Astrocyte (in vitro differentiated cells and primary cell): ENCODE results near the gene NRIP2. TPM values are rescaled to one million over a fixed set of nuclear protein-coding genes. Genes with fewer than 3 reads are reported as not detected.

Experiments used
- DNase-seq: peaks from one replicate; pipeline ENCODE4 v3.0.0-alpha.2; 2010; ENCODE audit warnings: low read depth
- FAIRE-seq: peaks from 2 replicates; lab custom pipeline; 2011; peaks lifted over from hg19 to GRCh38; lab: Jason Lieb, UNC
- H2AFZ ChIP-seq: 2 replicates; pipeline ENCODE4 v1.6.0; 2012; ENCODE audit warnings: low read depth, low read length, inconsistent platforms
- H3K27ac ChIP-seq: 2 replicates; pipeline ENCODE4 v1.5.1; 2011; ENCODE audit warnings: low read depth, low read length, inconsistent platforms
- H3K27me3 ChIP-seq: 2 replicates; pipeline ENCODE4 v1.6.0; 2011; ENCODE audit warnings: low read length, inconsistent platforms; ENCODE audit not compliant: insufficient read depth
- H3K36me3 ChIP-seq: 2 replicates; pipeline ENCODE4 v1.5.1; 2011; ENCODE audit warnings: low read length, inconsistent platforms; ENCODE audit not compliant: insufficient read depth
- H3K4me1 ChIP-seq: 2 replicates; pipeline ENCODE4 v1.5.1; 2011; ENCODE audit warnings: low read length, inconsistent platforms; ENCODE audit not compliant: insufficient read depth
- H3K4me2 ChIP-seq: 2 replicates; pipeline ENCODE4 v1.6.0; 2012; ENCODE audit warnings: low read length, inconsistent platforms
- H3K4me3 ChIP-seq: 2 replicates; pipeline ENCODE4 v1.5.1; 2011; ENCODE audit warnings: low read depth, mild to moderate bottlenecking, low read length, inconsistent platforms; ENCODE audit not compliant: insufficient read depth
- H3K79me2 ChIP-seq: 2 replicates; pipeline ENCODE4 v1.6.0; 2012; ENCODE audit warnings: mild to moderate bottlenecking, low read length, inconsistent platforms; ENCODE audit not compliant: insufficient read depth
- H3K9ac ChIP-seq: 2 replicates; pipeline ENCODE4 v1.6.0; 2012; ENCODE audit warnings: mild to moderate bottlenecking, low read length, inconsistent platforms
- H3K9me3 ChIP-seq: 2 replicates; pipeline ENCODE4 v1.5.1; 2012; ENCODE audit warnings: low read depth, mild to moderate bottlenecking, low read length, inconsistent platforms; ENCODE audit not compliant: insufficient read depth
- H4K20me1 ChIP-seq: 2 replicates; pipeline ENCODE4 v1.6.0; 2012; ENCODE audit warnings: low read length, inconsistent platforms; ENCODE audit not compliant: insufficient read depth
- H3K27ac Mint-ChIP-seq: one replicate; pipeline ENCODE4 v1.8.0; 2021; ENCODE audit warnings: mild to moderate bottlenecking, mixed read lengths; ENCODE audit not compliant: unreplicated experiment
- H3K27me3 Mint-ChIP-seq: one replicate; pipeline ENCODE4 v1.8.0; 2021; ENCODE audit warnings: low read depth, mixed read lengths; ENCODE audit not compliant: unreplicated experiment
- H3K36me3 Mint-ChIP-seq: one replicate; pipeline ENCODE4 v1.8.0; 2021; ENCODE audit warnings: low read depth, mixed read lengths; ENCODE audit not compliant: unreplicated experiment
- H3K4me1 Mint-ChIP-seq: one replicate; pipeline ENCODE4 v1.8.0; 2021; ENCODE audit warnings: low read depth, mixed read lengths; ENCODE audit not compliant: unreplicated experiment
- H3K4me3 Mint-ChIP-seq: one replicate; pipeline ENCODE4 v1.8.0; 2021; ENCODE audit warnings: mild to moderate bottlenecking, moderate library complexity, mixed read lengths; ENCODE audit not compliant: unreplicated experiment
- H3K9me3 Mint-ChIP-seq: one replicate; pipeline ENCODE4 v1.8.0; 2021; ENCODE audit warnings: mild to moderate bottlenecking, mixed read lengths; ENCODE audit not compliant: unreplicated experiment
- EZH2 ChIP-seq: IDR thresholded peaks from 2 replicates; pipeline ENCODE4 v1.6.1; 2012; ENCODE audit warnings: mild to moderate bottlenecking, low read length, inconsistent platforms; ENCODE audit not compliant: insufficient read depth
- total RNA-seq: library from RNA; stranded (reverse); gene quantifications from 2 replicates; pipeline ENCODE4 v1.2.1, GENCODE V29; 2021
- TF ChIP-seq, protein P1 (sequence below): IDR thresholded peaks from 2 replicates; pipeline ENCODE4 v1.5.1; 2011; ENCODE audit warnings: low read depth, mild to moderate bottlenecking, inconsistent platforms, low read length, moderate library complexity; ENCODE audit not compliant: insufficient read depth

NRIP2 gene
- total RNA-seq, 1 donor from 2014 or later, result not detected

DNA sequence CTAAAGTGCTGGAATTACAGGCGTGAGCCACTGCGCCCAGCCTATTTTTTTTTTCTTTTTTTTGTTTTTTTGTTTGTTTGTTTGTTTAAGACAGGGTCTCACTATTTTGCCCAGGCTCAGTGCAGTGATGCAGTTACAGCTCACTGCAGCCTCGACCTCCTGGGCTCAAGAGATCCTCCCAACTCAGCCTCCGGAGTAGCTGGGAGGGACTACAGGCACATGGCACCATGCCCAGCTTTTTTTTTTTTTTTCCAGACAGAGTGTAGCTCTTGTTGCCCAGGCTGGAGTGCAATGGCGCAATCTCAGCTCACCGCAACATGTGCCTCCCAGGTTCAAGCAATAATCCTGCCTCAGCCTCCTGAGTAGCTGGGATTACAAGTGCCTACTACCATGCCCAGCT lies 28.1 kb downstream of the NRIP2 start:
- Histone ChIP-seq H3K79me2 (no peaks in the 10 kb centered on the region), H3K36me3 (peaks cover 25% of the 10 kb centered on the region), H4K20me1 (peaks cover 5% of the 10 kb centered on the region), H3K4me2 (no peak overlapping the region), H3K9me3 (no peaks in the 10 kb centered on the region), H3K27ac (no peak overlapping the region), H3K4me1 (peaks cover 10% of the 10 kb centered on the region), H2AFZ (no peak overlapping the region), H3K4me3 (no peak overlapping the region), H3K9ac (no peak overlapping the region), H3K27me3 (no peaks in the 10 kb centered on the region)
- TF ChIP-seq EZH2, result no peak
- TF ChIP-seq, protein P1, sequence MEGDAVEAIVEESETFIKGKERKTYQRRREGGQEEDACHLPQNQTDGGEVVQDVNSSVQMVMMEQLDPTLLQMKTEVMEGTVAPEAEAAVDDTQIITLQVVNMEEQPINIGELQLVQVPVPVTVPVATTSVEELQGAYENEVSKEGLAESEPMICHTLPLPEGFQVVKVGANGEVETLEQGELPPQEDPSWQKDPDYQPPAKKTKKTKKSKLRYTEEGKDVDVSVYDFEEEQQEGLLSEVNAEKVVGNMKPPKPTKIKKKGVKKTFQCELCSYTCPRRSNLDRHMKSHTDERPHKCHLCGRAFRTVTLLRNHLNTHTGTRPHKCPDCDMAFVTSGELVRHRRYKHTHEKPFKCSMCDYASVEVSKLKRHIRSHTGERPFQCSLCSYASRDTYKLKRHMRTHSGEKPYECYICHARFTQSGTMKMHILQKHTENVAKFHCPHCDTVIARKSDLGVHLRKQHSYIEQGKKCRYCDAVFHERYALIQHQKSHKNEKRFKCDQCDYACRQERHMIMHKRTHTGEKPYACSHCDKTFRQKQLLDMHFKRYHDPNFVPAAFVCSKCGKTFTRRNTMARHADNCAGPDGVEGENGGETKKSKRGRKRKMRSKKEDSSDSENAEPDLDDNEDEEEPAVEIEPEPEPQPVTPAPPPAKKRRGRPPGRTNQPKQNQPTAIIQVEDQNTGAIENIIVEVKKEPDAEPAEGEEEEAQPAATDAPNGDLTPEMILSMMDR, result no peak
- H3K36me3 Mint-ChIP-seq, result peaks cover 14% of the 10 kb centered on the region
- FAIRE-seq (no peak), DNase-seq (no peak)
- H3K4me3 Mint-ChIP-seq, result no peak overlapping the region
- no peaks in the 10 kb centered on the region for H3K9me3 Mint-ChIP-seq
- peaks cover 23% of the 10 kb centered on the region for H3K4me1 Mint-ChIP-seq
- no peaks in the 10 kb centered on the region for H3K27me3 Mint-ChIP-seq
- no peak overlapping the region for H3K27ac Mint-ChIP-seq

DNA sequence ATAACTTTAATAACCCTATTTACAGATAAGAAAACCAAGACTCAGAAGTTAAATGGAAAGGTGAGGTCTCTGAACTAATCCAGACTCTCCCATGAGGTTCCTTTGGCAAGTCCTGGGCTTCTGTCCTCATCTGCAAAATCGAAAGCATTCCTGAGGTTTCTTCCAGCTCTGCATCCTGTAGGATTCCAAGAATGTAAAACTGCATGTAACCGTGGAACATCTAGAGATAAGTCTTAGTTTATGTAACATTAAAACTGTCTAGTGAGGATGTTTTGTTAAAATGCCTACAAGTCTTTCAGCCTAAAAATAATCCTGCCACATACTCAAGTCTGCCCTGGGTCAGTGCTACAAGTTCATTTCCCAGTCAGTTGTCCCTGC lies 29.7 kb downstream of the NRIP2 start:
- no peaks in the 10 kb centered on the region for H3K27me3 ChIP-seq
- Mint-ChIP-seq H3K4me1 (peaks cover 23% of the 10 kb centered on the region), H3K4me3 (peak overlapping the region; percentile 28), H3K9me3 (no peaks in the 10 kb centered on the region), H3K36me3 (peaks cover 23% of the 10 kb centered on the region), H3K27me3 (no peaks in the 10 kb centered on the region), H3K27ac (peak overlapping the region; percentile 89)
- H3K9ac ChIP-seq, result peak overlapping the region; percentile 8
- H3K27ac ChIP-seq, result no peak overlapping the region
- no peak overlapping the region for H2AFZ ChIP-seq
- peak overlapping the region; percentile 12 for H3K4me2 ChIP-seq
- DNase-seq (peak; percentile 77), FAIRE-seq (peak; percentile 54)
- H4K20me1 ChIP-seq, result peaks cover 5% of the 10 kb centered on the region
- TF ChIP-seq, protein P1, result no peak
- no peak for TF ChIP-seq EZH2
- no peak overlapping the region for H3K4me3 ChIP-seq
- H3K36me3 ChIP-seq, result peaks cover 39% of the 10 kb centered on the region
- H3K4me1 ChIP-seq, result peaks cover 10% of the 10 kb centered on the region
- no peaks in the 10 kb centered on the region for H3K9me3 ChIP-seq
- no peaks in the 10 kb centered on the region for H3K79me2 ChIP-seq

DNA sequence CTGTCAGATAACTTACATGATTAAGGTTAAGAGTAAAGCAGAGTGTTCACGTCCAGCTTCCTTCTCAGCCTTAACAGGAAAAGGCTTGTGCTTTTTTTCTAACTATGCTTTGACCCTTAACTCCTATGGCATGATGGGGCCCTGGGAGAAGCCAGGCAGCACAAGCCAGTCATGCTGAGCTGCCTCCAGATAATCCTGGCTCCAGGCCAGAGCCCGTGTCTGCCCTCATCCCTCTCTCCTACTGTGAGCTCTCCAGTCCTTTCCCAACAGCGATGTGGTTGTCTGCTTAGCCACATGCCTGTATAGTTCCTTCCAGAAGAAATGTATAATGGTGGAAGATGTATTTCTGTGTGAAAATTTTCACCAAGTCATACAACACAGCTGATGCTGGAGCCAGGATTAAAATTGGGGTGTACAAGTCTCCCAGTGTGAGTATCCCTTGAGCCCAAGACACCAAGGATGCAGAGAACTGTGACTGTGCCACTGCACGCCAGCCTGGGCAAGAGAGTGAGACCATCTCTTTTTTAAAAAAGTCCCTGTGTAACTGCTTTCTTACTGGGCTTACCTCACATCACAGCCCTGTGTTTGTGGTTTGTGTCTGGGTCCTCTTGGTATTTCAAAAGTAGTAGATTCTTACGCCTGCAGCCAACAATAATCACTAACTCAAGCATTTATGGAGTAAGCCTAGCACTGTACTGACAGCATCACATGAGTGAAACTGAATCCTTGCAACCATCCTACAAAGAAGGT lies 30.3 kb downstream of the NRIP2 start:
- TF ChIP-seq, protein P1, result no peak
- no peak for TF ChIP-seq EZH2
- FAIRE-seq (no peak), DNase-seq (peak; percentile 62)
- Histone ChIP-seq H3K36me3 (peaks cover 45% of the 10 kb centered on the region), H4K20me1 (peaks cover 5% of the 10 kb centered on the region), H2AFZ (no peak overlapping the region), H3K79me2 (no peaks in the 10 kb centered on the region), H3K4me1 (peaks cover 10% of the 10 kb centered on the region), H3K4me2 (peak overlapping the region; percentile 12), H3K27me3 (no peaks in the 10 kb centered on the region), H3K9ac (peak overlapping the region; percentile 30), H3K4me3 (no peak overlapping the region), H3K9me3 (no peaks in the 10 kb centered on the region), H3K27ac (peak overlapping the region; percentile 46)
- H3K27ac Mint-ChIP-seq, result peak overlapping the region; percentile 89
- H3K27me3 Mint-ChIP-seq, result no peaks in the 10 kb centered on the region
- peaks cover 27% of the 10 kb centered on the region for H3K36me3 Mint-ChIP-seq
- H3K9me3 Mint-ChIP-seq, result no peaks in the 10 kb centered on the region
- H3K4me3 Mint-ChIP-seq, result peak overlapping the region; percentile 28
- peaks cover 23% of the 10 kb centered on the region for H3K4me1 Mint-ChIP-seq
